ENCODE data around the gene ZBTB2.

DNA sequence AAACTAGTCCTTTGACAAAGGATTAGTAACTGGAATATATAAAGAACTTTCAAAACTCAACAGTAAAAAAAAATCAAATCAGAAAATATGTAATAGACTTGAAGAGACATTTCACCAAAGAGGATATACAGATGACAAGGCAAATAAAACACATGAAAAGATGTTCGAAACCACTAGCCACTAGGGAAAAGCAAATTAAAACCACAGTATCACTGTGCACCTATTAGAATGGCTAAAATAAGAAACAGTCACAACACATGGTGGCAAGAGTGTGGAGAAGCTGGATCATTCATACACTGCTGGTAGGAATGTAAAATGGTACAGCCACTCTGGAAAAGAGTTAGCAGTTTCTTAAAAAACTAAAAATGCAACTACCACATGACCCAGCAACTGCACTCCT, 14.9 kb downstream of the ZBTB2 start:
- TF ChIP-seq POLR2A (IDR thresholded peaks at IDR 0.05) (no peak), CTCF (IDR thresholded peaks at IDR 0.05) (no peak)

Measured in heart left ventricle (tissue), 13 donors.